Stimulated activated CD4-positive, alpha-beta T cell treated with anti-CD3 and anti-CD28 coated beads, Interleukin-1b, Interleukin-23, amount 100 ng/mL, for 1 hour (primary cell): ENCODE results near the gene EIF6.
"Not testable (repeated sequence)": the region's sequence is repeated elsewhere in the genome, so short reads cannot be mapped to it uniquely, and the experiment has no call there.

ENCODE experiments used
- DNase-seq, 2 donors: peaks; one replicate each; pipeline ENCODE4 v3.0.0-alpha.2; 2020; ENCODE audit warnings: low read depth in 2 of 2

Gene EIF6

GRCh38 chr20:35277531-35278395 is 6.8 kb downstream of the EIF6 start, which contains the start of gene MMP24OS:
MMP24OS (minus strand) TSS chr20:35278122; CDS start chr20:35277929, 193 bp downstream.
- DNase-seq: peak; percentile 68 to 77

GRCh38 chr20:35277127-35277526 is 7.4 kb downstream of the EIF6 start:
- no peak for DNase-seq

- DNase-seq: no peak
These were observed 8.2 kb downstream of the EIF6 start for GRCh38 chr20:35276408-35276807.

- no peak for DNase-seq
These were observed 8.8 kb downstream of the EIF6 start for GRCh38 chr20:35275741-35276251.

- no peak for DNase-seq
These were observed 10.1 kb downstream of the EIF6 start for GRCh38 chr20:35274172-35275092.

GRCh38 chr20:35273449-35274171 is 11.0 kb downstream of the EIF6 start:
- DNase-seq: no peak

GRCh38 chr20:35271904-35272303 is 12.7 kb downstream of the EIF6 start:
- DNase-seq: no peak

GRCh38 chr20:35271073-35271882 is 13.3 kb downstream of the EIF6 start:
- DNase-seq: no peak

- DNase-seq: no peak
These were observed 14.3 kb downstream of the EIF6 start for GRCh38 chr20:35270021-35270902.

GRCh38 chr20:35269055-35269781 is 15.4 kb downstream of the EIF6 start:
- peak in 1 of 2 donors; percentile 12 for DNase-seq

- no peak for DNase-seq
These were observed 17.5 kb downstream of the EIF6 start for GRCh38 chr20:35267092-35267491.

- no peak for DNase-seq
These were observed 19.8 kb downstream of the EIF6 start for GRCh38 chr20:35264755-35265154.

- DNase-seq: no peak
These were observed 20.8 kb downstream of the EIF6 start for GRCh38 chr20:35263532-35264341.

GRCh38 chr20:35262731-35263531 is 21.6 kb downstream of the EIF6 start:
- not testable (repeated sequence) for DNase-seq

GRCh38 chr20:35262321-35262720 is 22.3 kb downstream of the EIF6 start:
- not testable (repeated sequence) for DNase-seq

GRCh38 chr20:35260426-35260825 is 24.1 kb downstream of the EIF6 start:
- no peak for DNase-seq

- DNase-seq: no peak
These were observed 27.2 kb downstream of the EIF6 start for GRCh38 chr20:35257175-35257909.
